ENCODE measurements around the gene ATXN1.

Gene ATXN1

GRCh38 chr6:16334671-16335070, 426.6 kb downstream of the ATXN1 start:
- no peak overlapping the region for H3K4me3 ChIP-seq (ENCODE audit: low read depth, low read length)
- DNase-seq: peak; percentile 89
- in situ Hi-C loops (cut with HindIII; ENCODE audit: low pct_ligation_motif_present, low sequenced_read_pairs): no loop called here
- no peaks in the 10 kb centered on the region for H3K36me3 ChIP-seq (replicated peaks)
- H3K27ac ChIP-seq: peak overlapping the region; percentile 53
- H3K27me3 ChIP-seq (replicated peaks): no peaks in the 10 kb centered on the region
- no peak for TF ChIP-seq CTCF (IDR thresholded peaks at IDR 0.05; ENCODE audit: low read depth, low read length, missing control alignments)

- Histone ChIP-seq H3K36me3 (replicated peaks) (no peaks in the 10 kb centered on the region), H3K27ac (no peak overlapping the region), H3K27me3 (replicated peaks) (no peaks in the 10 kb centered on the region), H3K4me3 (ENCODE audit: low read depth, low read length) (no peak overlapping the region)
- TF ChIP-seq CTCF (IDR thresholded peaks at IDR 0.05; ENCODE audit: low read depth, low read length, missing control alignments): no peak
- no peak for DNase-seq
- in situ Hi-C loops (cut with HindIII; ENCODE audit: low pct_ligation_motif_present, low sequenced_read_pairs): no loop called here
Measured at GRCh38 chr6:16333580-16333979, 427.7 kb downstream of the ATXN1 start.

- DNase-seq: peak; percentile 66
- Histone ChIP-seq H3K27me3 (replicated peaks) (no peaks in the 10 kb centered on the region), H3K27ac (peak overlapping the region; percentile 37), H3K36me3 (replicated peaks) (peaks cover 2% of the 10 kb centered on the region), H3K4me3 (ENCODE audit: low read depth, low read length) (no peak overlapping the region)
- TF ChIP-seq CTCF (IDR thresholded peaks at IDR 0.05; ENCODE audit: low read depth, low read length, missing control alignments): peak; percentile 92
- in situ Hi-C loops (cut with HindIII; ENCODE audit: low pct_ligation_motif_present, low sequenced_read_pairs): no loop called here
Measured at GRCh38 chr6:16332175-16332542, 429.1 kb downstream of the ATXN1 start.

- in situ Hi-C loops (cut with HindIII; ENCODE audit: low pct_ligation_motif_present, low sequenced_read_pairs): no loop called here
- H3K27ac ChIP-seq: peak overlapping the region; percentile 37
- no peak overlapping the region for H3K4me3 ChIP-seq (ENCODE audit: low read depth, low read length)
Measured at GRCh38 chr6:16331384-16332174, 429.7 kb downstream of the ATXN1 start.

GRCh38 chr6:16329233-16329632, 432.0 kb downstream of the ATXN1 start:
- no peak for TF ChIP-seq CTCF (IDR thresholded peaks at IDR 0.05; ENCODE audit: low read depth, low read length, missing control alignments)
- Histone ChIP-seq H3K27ac (no peak overlapping the region), H3K27me3 (replicated peaks) (no peaks in the 10 kb centered on the region), H3K36me3 (replicated peaks) (peaks cover 15% of the 10 kb centered on the region), H3K4me3 (ENCODE audit: low read depth, low read length) (no peak overlapping the region)
- no peak for DNase-seq
- in situ Hi-C loops (cut with HindIII; ENCODE audit: low pct_ligation_motif_present, low sequenced_read_pairs): no loop called here

More at GRCh38 chr6:16331384-16332174, 429.7 kb downstream of the ATXN1 start:
- TF ChIP-seq CTCF (IDR thresholded peaks at IDR 0.05; ENCODE audit: low read depth, low read length, missing control alignments): peak; percentile 97
- H3K27me3 ChIP-seq (replicated peaks): no peaks in the 10 kb centered on the region
- H3K36me3 ChIP-seq (replicated peaks): peaks cover 7% of the 10 kb centered on the region
- peak; percentile 72 for DNase-seq

Data from brain microvascular endothelial cell (primary cell).